Measurements from ENCODE around the gene ERAP2. TPM values are rescaled to one million over a fixed set of nuclear protein-coding genes. Genes with fewer than 3 reads are reported as not detected.
A peak's percentile ranks its signal among the peaks of the same experiment; 100 is the strongest.
"Not testable (repeated sequence)": the region's sequence is repeated elsewhere in the genome, so short reads cannot be mapped to it uniquely, and the experiment has no call there.

ERAP2 gene
- total RNA-seq, 1 experiment from 2014 or later: 49.2 TPM

GRCh38 chr5:96920744-96921355, 44.5 kb downstream of the ERAP2 start:
- in situ Hi-C loops (cut with HindIII; ENCODE audit: low pct_unique_long_range_greater_than_20kb, low sequenced_read_pairs): no loop called here
- DNase-seq (ENCODE audit: low read depth): no peak

- in situ Hi-C loops (cut with HindIII; ENCODE audit: low pct_unique_long_range_greater_than_20kb, low sequenced_read_pairs): no loop called here
- DNase-seq (ENCODE audit: low read depth): no peak
These were observed 46.4 kb downstream of the ERAP2 start for GRCh38 chr5:96922499-96923244.

- in situ Hi-C loops (cut with HindIII; ENCODE audit: low pct_unique_long_range_greater_than_20kb, low sequenced_read_pairs): no loop called here
- no peak for DNase-seq (ENCODE audit: low read depth)
These were observed 47.7 kb downstream of the ERAP2 start for GRCh38 chr5:96924016-96924443.

GRCh38 chr5:96926276-96926675, 50.0 kb downstream of the ERAP2 start:
- in situ Hi-C loops (cut with HindIII; ENCODE audit: low pct_unique_long_range_greater_than_20kb, low sequenced_read_pairs): no loop called here
- DNase-seq (ENCODE audit: low read depth): no peak

- no peak for DNase-seq (ENCODE audit: low read depth)
- in situ Hi-C loops (cut with HindIII; ENCODE audit: low pct_unique_long_range_greater_than_20kb, low sequenced_read_pairs): no loop called here
These were observed 50.7 kb downstream of the ERAP2 start for GRCh38 chr5:96927008-96927407.

- DNase-seq (ENCODE audit: low read depth): no peak
- in situ Hi-C loops (cut with HindIII; ENCODE audit: low pct_unique_long_range_greater_than_20kb, low sequenced_read_pairs): no loop called here
These were observed 52.8 kb downstream of the ERAP2 start for GRCh38 chr5:96928931-96929708.

- no peak for DNase-seq (ENCODE audit: low read depth)
- in situ Hi-C loops (cut with HindIII; ENCODE audit: low pct_unique_long_range_greater_than_20kb, low sequenced_read_pairs): no loop called here
These were observed 53.8 kb downstream of the ERAP2 start for GRCh38 chr5:96930058-96930457.

GRCh38 chr5:96930589-96930988, 54.3 kb downstream of the ERAP2 start:
- in situ Hi-C loops (cut with HindIII; ENCODE audit: low pct_unique_long_range_greater_than_20kb, low sequenced_read_pairs): no loop called here
- no peak for DNase-seq (ENCODE audit: low read depth)

GRCh38 chr5:96931037-96931436, 54.7 kb downstream of the ERAP2 start:
- in situ Hi-C loops (cut with HindIII; ENCODE audit: low pct_unique_long_range_greater_than_20kb, low sequenced_read_pairs); DNase-seq (ENCODE audit: low read depth): not testable (repeated sequence)

- DNase-seq (ENCODE audit: low read depth): no peak
- in situ Hi-C loops (cut with HindIII; ENCODE audit: low pct_unique_long_range_greater_than_20kb, low sequenced_read_pairs): no loop called here
These were observed 55.3 kb downstream of the ERAP2 start for GRCh38 chr5:96931605-96932004.

GRCh38 chr5:96932026-96932425, 55.7 kb downstream of the ERAP2 start:
- in situ Hi-C loops (cut with HindIII; ENCODE audit: low pct_unique_long_range_greater_than_20kb, low sequenced_read_pairs): no loop called here

GRCh38 chr5:96933764-96934707, 57.7 kb downstream of the ERAP2 start:
- no peak for DNase-seq (ENCODE audit: low read depth)
- in situ Hi-C loops (cut with HindIII; ENCODE audit: low pct_unique_long_range_greater_than_20kb, low sequenced_read_pairs): no loop called here

More at GRCh38 chr5:96932026-96932425, 55.7 kb downstream of the ERAP2 start:
- DNase-seq (ENCODE audit: low read depth): no peak

GRCh38 chr5:96934708-96935558, 58.6 kb downstream of the ERAP2 start:
- in situ Hi-C loops (cut with HindIII; ENCODE audit: low pct_unique_long_range_greater_than_20kb, low sequenced_read_pairs): no loop called here
- DNase-seq (ENCODE audit: low read depth): peak; percentile 96

GRCh38 chr5:96935559-96936430, 59.5 kb downstream of the ERAP2 start, which contains the start of gene LNPEP:
LNPEP (plus strand) TSS chr5:96936080; CDS start chr5:96936156, 76 bp downstream.
- in situ Hi-C loops (cut with HindIII; ENCODE audit: low pct_unique_long_range_greater_than_20kb, low sequenced_read_pairs): no loop called here
- DNase-seq (ENCODE audit: low read depth): peak; percentile 97

GRCh38 chr5:96936431-96937320, 60.4 kb downstream of the ERAP2 start:
- in situ Hi-C loops (cut with HindIII; ENCODE audit: low pct_unique_long_range_greater_than_20kb, low sequenced_read_pairs): no loop called here
- DNase-seq (ENCODE audit: low read depth): peak; percentile 29
